H1 (cell line): ENCODE measurements around the gene LAMP5. TPM values are rescaled to one million over a fixed set of nuclear protein-coding genes. Genes with fewer than 3 reads are reported as not detected.

ENCODE experiments used
- CTCF ChIA-PET: fragments of 300-600 bp; sonication (Branson Sonifier 250); formaldehyde crosslinking; loops from one replicate; lab custom pipeline; 2021; ENCODE audit not compliant: partially characterized antibody; lab: Charles Lee
- POLR2A ChIA-PET: fragments of 300-600 bp; sonication (Branson Sonifier 250); formaldehyde crosslinking; loops from one replicate; lab custom pipeline; 2021; ENCODE audit warnings: inconsistent platforms; ENCODE audit not compliant: partially characterized antibody; lab: Charles Lee
- DNase-seq, 2 experiments: peaks; one replicate each; pipeline versions ENCODE4 v3.0.0 to v3.0.0-alpha.2; 2010 to 2022; ENCODE audit warnings: low spot score in 2 of 2, low read depth in 1 of 2, mixed read lengths in 1 of 2
- FAIRE-seq: peaks from 2 replicates; lab custom pipeline; 2011; peaks lifted over from hg19 to GRCh38; lab: Jason Lieb, UNC
- H2AFZ ChIP-seq: 2 replicates; pipeline ENCODE4 v1.8.1; 2012; ENCODE audit warnings: low read length, inconsistent platforms
- H2AK5ac ChIP-seq: 2 replicates; pipeline ENCODE4 v1.6.1; 2013; ENCODE audit warnings: low read depth, low read length
- H2BK120ac ChIP-seq: replicated peaks from 2 replicates; pipeline ENCODE3; 2013; ENCODE audit warnings: low read depth, low read length, inconsistent platforms
- H2BK12ac ChIP-seq: 2 replicates; pipeline ENCODE4 v1.6.1; 2013; ENCODE audit warnings: low read depth, low read length
- H2BK15ac ChIP-seq: 2 replicates; pipeline ENCODE4 v1.6.1; 2013; ENCODE audit warnings: low read length
- H2BK20ac ChIP-seq: 2 replicates; pipeline ENCODE4 v1.6.1; 2013; ENCODE audit warnings: low read length
- H2BK5ac ChIP-seq: 2 replicates; pipeline ENCODE4 v1.6.1; 2013; ENCODE audit warnings: low read depth, low read length
- H3K14ac ChIP-seq: 2 replicates; pipeline ENCODE4 v1.6.1; 2013; ENCODE audit warnings: inconsistent platforms; ENCODE audit not compliant: insufficient read length
- H3K18ac ChIP-seq: 2 replicates; pipeline ENCODE4 v1.6.1; 2013; ENCODE audit warnings: low read length; ENCODE audit errors: extremely low read depth
- H3K23ac ChIP-seq: 2 replicates; pipeline ENCODE4 v1.6.1; 2013; ENCODE audit warnings: inconsistent platforms; ENCODE audit not compliant: insufficient read length
- H3K23me2 ChIP-seq: 2 replicates; pipeline ENCODE4 v1.6.1; 2013; ENCODE audit warnings: low read depth, low read length
- H3K27ac ChIP-seq: 2 replicates; pipeline ENCODE4 v1.6.1; 2011; ENCODE audit warnings: low read depth, low read length, inconsistent platforms
- H3K27me3 ChIP-seq, 4 experiments: replicated peaks in 1 of 4; 1 replicate in 1 of 4; 2 replicates in 3 of 4; pipeline versions ENCODE4 v1.6.1 to v1.8.1; 2011 to 2013; ENCODE audit warnings: low read length in 3 of 4, mild to moderate bottlenecking in 3 of 4, inconsistent platforms in 2 of 4, mixed read lengths in 2 of 4, moderate library complexity in 1 of 4; ENCODE audit not compliant: control insufficient read depth in 3 of 4, insufficient read depth in 3 of 4; ENCODE audit errors: extremely low read depth in 1 of 4
- H3K36me3 ChIP-seq, 4 experiments: 2 replicates each; pipeline versions ENCODE4 v1.6.1 to v1.8.1; 2011 to 2013; ENCODE audit warnings: mild to moderate bottlenecking in 4 of 4, low read length in 3 of 4, moderate library complexity in 2 of 4, control low read depth in 1 of 4, inconsistent platforms in 1 of 4; ENCODE audit not compliant: insufficient read depth in 4 of 4, control insufficient read depth in 2 of 4
- H3K4ac ChIP-seq: replicated peaks from 2 replicates; pipeline ENCODE3; 2013; ENCODE audit warnings: low read length, low read depth, mixed read lengths, inconsistent platforms; ENCODE audit not compliant: insufficient read length
- H3K4me1 ChIP-seq, 4 experiments: replicated peaks in 1 of 4; 1 replicate in 1 of 4; 2 replicates in 3 of 4; pipeline versions ENCODE4 v1.6.1 to v1.8.1; 2011 to 2013; ENCODE audit warnings: low read length in 3 of 4, inconsistent platforms in 2 of 4, mixed read lengths in 1 of 4; ENCODE audit not compliant: insufficient read depth in 4 of 4, control insufficient read depth in 3 of 4
- H3K4me2 ChIP-seq, 2 experiments: 2 replicates each; pipeline versions ENCODE4 v1.6.1 to v1.8.1; 2011 to 2013; ENCODE audit warnings: low read depth in 2 of 2, low read length in 2 of 2, control low read depth in 1 of 2, inconsistent platforms in 1 of 2, mild to moderate bottlenecking in 1 of 2; ENCODE audit not compliant: insufficient read depth in 1 of 2
- H3K4me3 ChIP-seq, 4 experiments: fragments of 200-600, 300-600 bp in 1 of 4; sonication (generic), shearing (Covaris generic), sonication (Bioruptor Twin) in 1 of 4; 2 replicates each; pipeline versions ENCODE4 v1.5.1 to v1.8.1; 2011 to 2016; ENCODE audit warnings: low read length in 4 of 4, low read depth in 3 of 4, control low read depth in 2 of 4, inconsistent platforms in 2 of 4, mild to moderate bottlenecking in 2 of 4, mixed read lengths in 1 of 4, moderate library complexity in 1 of 4; ENCODE audit not compliant: insufficient read depth in 2 of 4; ENCODE audit errors: extremely low read depth in 1 of 4
- H3K56ac ChIP-seq: replicated peaks from 2 replicates; pipeline ENCODE3; 2013; ENCODE audit warnings: low read depth, mild to moderate bottlenecking, mixed read lengths, low read length, inconsistent platforms; ENCODE audit not compliant: insufficient read length
- H3K79me1 ChIP-seq: 2 replicates; pipeline ENCODE4 v1.6.1; 2013; ENCODE audit warnings: low read depth, low read length, control low read depth
- H3K79me2 ChIP-seq, 2 experiments: 2 replicates each; pipeline versions ENCODE4 v1.6.1 to v1.8.1; 2012 to 2013; ENCODE audit warnings: low read length in 2 of 2, mild to moderate bottlenecking in 2 of 2, inconsistent platforms in 1 of 2; ENCODE audit not compliant: insufficient read depth in 2 of 2, control insufficient read depth in 1 of 2
- H3K9ac ChIP-seq, 4 experiments: replicated peaks in 1 of 4; 1 replicate in 1 of 4; 2 replicates in 3 of 4; pipeline versions ENCODE4 v1.6.1 to v1.8.1; 2011 to 2013; ENCODE audit warnings: low read depth in 3 of 4, low read length in 3 of 4, control low read depth in 2 of 4, mild to moderate bottlenecking in 2 of 4, moderate library complexity in 2 of 4, inconsistent platforms in 1 of 4; ENCODE audit errors: extremely low read depth in 1 of 4
- H3K9me3 ChIP-seq, 2 experiments: 2 replicates each; pipeline versions ENCODE4 v1.6.1 to v1.8.1; 2012 to 2013; ENCODE audit warnings: mild to moderate bottlenecking in 2 of 2, moderate library complexity in 2 of 2, control low read depth in 1 of 2, inconsistent platforms in 1 of 2, low read depth in 1 of 2, low read length in 1 of 2, mixed read lengths in 1 of 2; ENCODE audit not compliant: insufficient read depth in 2 of 2
- H4K20me1 ChIP-seq, 2 experiments: replicated peaks in 1 of 2; 2 replicates each; pipeline versions ENCODE3 to v1.8.1; 2011 to 2013; ENCODE audit warnings: inconsistent platforms in 2 of 2, low read length in 2 of 2, mild to moderate bottlenecking in 1 of 2; ENCODE audit not compliant: insufficient read depth in 2 of 2, control insufficient read depth in 1 of 2
- H4K5ac ChIP-seq: 2 replicates; pipeline ENCODE4 v1.6.1; 2013; ENCODE audit warnings: low read length, low read depth, mixed read lengths, inconsistent platforms; ENCODE audit not compliant: insufficient read length
- H4K8ac ChIP-seq: 2 replicates; pipeline ENCODE4 v1.8.0; 2013; ENCODE audit warnings: mild to moderate bottlenecking, moderate library complexity, low read length, inconsistent platforms; ENCODE audit not compliant: insufficient read depth; ENCODE audit errors: extremely low read depth
- H4K91ac ChIP-seq: replicated peaks from 2 replicates; pipeline ENCODE3; 2013; ENCODE audit warnings: low read length, mixed read lengths, inconsistent platforms; ENCODE audit not compliant: insufficient read length
- BCL11A ChIP-seq, 2 experiments: IDR thresholded peaks; one replicate each; pipeline ENCODE4 v1.6.1; 2011; ENCODE audit warnings: low read depth in 2 of 2, low read length in 2 of 2, mild to moderate bottlenecking in 2 of 2
- CBX8 ChIP-seq: fragments of 300-800, 300-1000 bp; sonication (generic); IDR thresholded peaks from 2 replicates; pipeline ENCODE4 v1.7.1; 2016; ENCODE audit warnings: low read depth, low read length, borderline replicate concordance
- CTBP2 ChIP-seq: IDR thresholded peaks from 2 replicates; pipeline ENCODE4 v1.7.0; 2011; ENCODE audit warnings: borderline replicate concordance, mild to moderate bottlenecking, moderate library complexity, mixed read lengths, low read length; ENCODE audit not compliant: insufficient read depth, insufficient read length
- GABPA ChIP-seq: IDR thresholded peaks from 2 replicates; pipeline ENCODE4 v1.6.1; 2011; ENCODE audit warnings: mild to moderate bottlenecking, low read length, moderate library complexity, borderline replicate concordance; ENCODE audit not compliant: insufficient read depth
- GTF2F1 ChIP-seq: IDR thresholded peaks from 2 replicates; pipeline ENCODE4 v1.6.1; 2012; ENCODE audit warnings: low read depth, low read length, improper control_type of control experiment, borderline replicate concordance
- HDAC6 ChIP-seq: IDR thresholded peaks from one replicate; pipeline ENCODE4 v1.7.1; 2012; ENCODE audit warnings: low read depth, mild to moderate bottlenecking, inconsistent platforms, low read length, moderate library complexity
- KDM1A ChIP-seq: fragments of 200-600, 300-600 bp; sonication (generic); IDR thresholded peaks from 2 replicates; pipeline ENCODE4 v1.7.1; 2016; ENCODE audit warnings: mild to moderate bottlenecking, low read length, borderline replicate concordance
- RAD21 ChIP-seq, 2 experiments: IDR thresholded peaks in 1 of 2; conservative IDR thresholded peaks in 1 of 2; 2 replicates each; pipeline ENCODE4 v1.6.1; 2011; ENCODE audit warnings: low read depth in 2 of 2, low read length in 2 of 2, improper control_type of control experiment in 1 of 2, inconsistent platforms in 1 of 2, mild to moderate bottlenecking in 1 of 2, moderate library complexity in 1 of 2
- RBBP5 ChIP-seq: IDR thresholded peaks from 2 replicates; pipeline ENCODE4 v1.7.1; 2012; ENCODE audit warnings: low read depth, mild to moderate bottlenecking, inconsistent platforms, low read length, moderate library complexity, borderline replicate concordance
- SRF ChIP-seq: IDR thresholded peaks from 2 replicates; pipeline ENCODE4 v1.6.1; 2011; ENCODE audit warnings: mild to moderate bottlenecking, low read depth, low read length, moderate library complexity
- TCF12 ChIP-seq: IDR thresholded peaks from 2 replicates; pipeline ENCODE4 v1.6.1; 2011; ENCODE audit warnings: low read depth, mild to moderate bottlenecking, low read length
- TEAD4 ChIP-seq: IDR thresholded peaks from 2 replicates; pipeline ENCODE4 v1.6.1; 2012; ENCODE audit warnings: low read depth, low read length, inconsistent platforms, mixed read lengths
- ZNF274 ChIP-seq: IDR thresholded peaks from 2 replicates; pipeline ENCODE4 v1.7.0; 2012; ENCODE audit warnings: low read length, borderline replicate concordance; ENCODE audit errors: extremely low read depth
- WGBS, 2 experiments: shearing (Covaris generic) in 1 of 2; methylation state at CpG; one replicate each; pipeline versions ENCODE4 v1.1.6 to v1.1.7; 2013 to 2015; ENCODE audit warnings: low lambda C conversion rate in 2 of 2, mixed read lengths in 2 of 2, inconsistent platforms in 1 of 2, low coverage in 1 of 2, missing lambda C conversion rate in 1 of 2; ENCODE audit not compliant: insufficient replicate concordance in 2 of 2, insufficient coverage in 1 of 2, insufficient read length in 1 of 2; ENCODE audit errors: extremely low coverage in 1 of 2, missing lambda C conversion rate in 1 of 2; 5-methylcytosine and 5-hydroxymethylcytosine counted together
- polyA plus RNA-seq, 7 experiments: library from polyadenylated mRNA; depleted of rRNA in 3 of 7; stranded (reverse) in 5 of 7; unstranded in 2 of 7; fragments of >200 nt in 5 of 7; fragments of 200-250 nt in 2 of 7; gene quantifications; 1 replicate in 5 of 7; 2 replicates in 1 of 7; 4 replicates in 1 of 7; pipeline versions ENCODE4 v1.2.1 to v1.2.3, GENCODE V29; 2011 to 2013; ENCODE audit warnings: missing spikeins in 2 of 7, mixed read lengths in 2 of 7
- total RNA-seq: library from RNA; stranded (reverse); fragmentation: NEBNext Ultra II Directional; extraction: Animal tissue kit (Norgen Biotek cat#: 25700); gene quantifications from 2 replicates; pipeline ENCODE4 v1.2.1, GENCODE V29; 2021
- TF ChIP-seq, protein P1 (sequence below): IDR thresholded peaks from 2 replicates; pipeline ENCODE4 v1.6.1; 2011; ENCODE audit warnings: low read depth, mild to moderate bottlenecking, low read length; ENCODE audit not compliant: insufficient read depth

The LAMP5 gene
- total and polyA plus RNA-seq, 2 of the 8 experiments (the other 6 are each of a cell fraction or from before 2014, with no cell fraction given): 0.22 to 1.9 TPM

GRCh38 chr20:9476174-9476573, 38.2 kb upstream of the LAMP5 start:
- Histone ChIP-seq H3K4me2 (no peak overlapping the region), H2AFZ (no peak overlapping the region), H3K14ac (no peak overlapping the region), H2BK120ac (no peak overlapping the region), H2BK15ac (no peak overlapping the region), H3K27ac (no peak overlapping the region), H4K8ac (no peak overlapping the region), H3K23ac (no peak overlapping the region), H3K36me3 (no peaks in the 10 kb centered on the region), H3K79me2 (no peaks in the 10 kb centered on the region), H3K4me3 (no peak overlapping the region), H3K9me3 (no peaks in the 10 kb centered on the region), H3K27me3 (no peaks in the 10 kb centered on the region), H2BK12ac (no peak overlapping the region), H2AK5ac (no peak overlapping the region), H3K23me2 (no peaks in the 10 kb centered on the region), H4K91ac (no peak overlapping the region), H3K4me1 (no peaks in the 10 kb centered on the region), H3K4ac (no peak overlapping the region), H4K20me1 (no peaks in the 10 kb centered on the region), H3K18ac (no peak overlapping the region), H3K9ac (no peak overlapping the region), H3K79me1 (no peaks in the 10 kb centered on the region), H3K56ac (no peak overlapping the region), H2BK20ac (no peak overlapping the region), H4K5ac (no peak overlapping the region), H2BK5ac (no peak overlapping the region)
- ChIA-PET CTCF (interaction anchor here (0.6 to 3.9 kb wide), 7 partner anchors 8 to 409 kb away, joined by 3 to 24 read pairs (median 5); no protein-coding TSS in a partner anchor), POLR2A (no interaction called here)
- DNase-seq (no peak), FAIRE-seq (no peak)
- WGBS, 2 experiments: 81% methylated on average over 4 of the region's 4 CpGs; no CpG with 5 or more reads in 1 of the 2 experiments
- TF ChIP-seq RAD21 (IDR thresholded peaks at IDR 0.05 in 1 of 2, conservative IDR thresholded peaks at IDR 0.05 in 1 of 2; ENCODE audit: low read depth in 2 of 2, low read length in 2 of 2): no peak
- TF ChIP-seq, protein P1, sequence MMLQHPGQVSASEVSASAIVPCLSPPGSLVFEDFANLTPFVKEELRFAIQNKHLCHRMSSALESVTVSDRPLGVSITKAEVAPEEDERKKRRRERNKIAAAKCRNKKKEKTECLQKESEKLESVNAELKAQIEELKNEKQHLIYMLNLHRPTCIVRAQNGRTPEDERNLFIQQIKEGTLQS: no peak
- no peak for TF ChIP-seq BCL11A (IDR thresholded peaks at IDR 0.05; ENCODE audit: low read depth in 2 of 2, low read length in 2 of 2)
- no peak for TF ChIP-seq GTF2F1
- TF ChIP-seq CTBP2: no peak
- TF ChIP-seq TEAD4: no peak
- TF ChIP-seq CBX8: no peak
- no peak for TF ChIP-seq TCF12
- no peak for TF ChIP-seq GABPA
- TF ChIP-seq HDAC6: no peak
- TF ChIP-seq ZNF274: no peak
- TF ChIP-seq KDM1A: no peak
- no peak for TF ChIP-seq SRF
- no peak for TF ChIP-seq RBBP5
